GM19351 (cell line): ENCODE results near the gene PCNT.
"Not testable (repeated sequence)": the region's sequence is repeated elsewhere in the genome, so short reads cannot be mapped to it uniquely, and the experiment has no call there.

ENCODE experiments used
- ATAC-seq: cut with Tn5 transposase; IDR thresholded peaks from one replicate; pipeline ENCODE4 v1.9.1; 2021; ENCODE audit warnings: mild to moderate bottlenecking, moderate library complexity; ENCODE audit not compliant: unreplicated experiment

The PCNT gene

GRCh38 chr21:46403234-46403811 is 79.4 kb downstream of the PCNT start:
- not testable (repeated sequence) for ATAC-seq

- no peak for ATAC-seq
Observed at GRCh38 chr21:46404306-46404705, 80.3 kb downstream of the PCNT start.

- no peak for ATAC-seq
Observed at GRCh38 chr21:46406001-46406400, 82.0 kb downstream of the PCNT start.

- no peak for ATAC-seq
Observed at GRCh38 chr21:46409641-46410406, 85.9 kb downstream of the PCNT start.

GRCh38 chr21:46410516-46410915 is 86.6 kb downstream of the PCNT start:
- ATAC-seq: no peak

GRCh38 chr21:46411236-46411635 is 87.3 kb downstream of the PCNT start:
- no peak for ATAC-seq

GRCh38 chr21:46411691-46412090 is 87.7 kb downstream of the PCNT start:
- no peak for ATAC-seq

- no peak for ATAC-seq
Observed at GRCh38 chr21:46412521-46413364, 88.8 kb downstream of the PCNT start.

- no peak for ATAC-seq
Observed at GRCh38 chr21:46413365-46413696, 89.4 kb downstream of the PCNT start.

- no peak for ATAC-seq
Observed at GRCh38 chr21:46414965-46415275, 91.0 kb downstream of the PCNT start.

GRCh38 chr21:46416551-46416950 is 92.6 kb downstream of the PCNT start:
- ATAC-seq: no peak

- no peak for ATAC-seq
Observed at GRCh38 chr21:46418265-46418946, 94.5 kb downstream of the PCNT start.

- ATAC-seq: no peak
Observed at GRCh38 chr21:46420241-46421190, 96.6 kb downstream of the PCNT start.

- no peak for ATAC-seq
Observed at GRCh38 chr21:46421191-46421750, 97.3 kb downstream of the PCNT start.

- no peak for ATAC-seq
Observed at GRCh38 chr21:46421756-46422555, 98.0 kb downstream of the PCNT start.

- ATAC-seq: no peak
Observed at GRCh38 chr21:46422636-46423241, 98.8 kb downstream of the PCNT start.

- ATAC-seq: no peak
Observed at GRCh38 chr21:46423546-46424038, 99.6 kb downstream of the PCNT start.

GRCh38 chr21:46424039-46424591 is 100.2 kb downstream of the PCNT start:
- ATAC-seq: no peak
